ENCODE data around the gene BAHD1.
A peak's percentile ranks its signal among the peaks of the same experiment; 100 is the strongest.

BAHD1 gene

DNA sequence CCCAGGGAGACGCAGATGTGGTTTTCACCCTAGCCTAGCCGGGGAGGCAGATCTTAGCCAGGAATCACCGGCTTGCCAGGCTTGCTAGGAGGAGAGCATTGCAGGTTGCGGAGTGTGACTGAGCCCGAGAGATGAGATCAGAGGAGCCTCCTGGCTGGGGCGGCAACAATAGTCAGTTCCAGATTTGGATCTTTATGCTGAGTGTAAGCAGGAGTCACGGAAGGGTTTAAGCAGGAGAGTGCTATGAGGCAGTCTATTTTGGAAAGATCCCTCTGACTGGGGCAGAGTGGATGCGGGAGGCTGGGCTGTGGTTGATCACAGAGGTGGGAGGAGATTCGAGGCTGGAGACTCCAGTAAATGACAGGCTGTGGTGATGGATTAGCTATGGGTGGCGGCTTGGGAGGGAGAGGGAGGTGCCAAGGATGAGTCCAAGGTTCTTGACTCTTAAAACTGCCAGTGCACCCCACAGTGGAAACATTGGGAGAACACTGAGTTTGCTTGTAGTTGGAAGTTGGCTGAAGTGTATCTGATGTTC, 10.4 kb upstream of the BAHD1 start:
- ATAC-seq, result peak; percentile 84
- TF ChIP-seq ZC3H10 (CRISPR knock-in tag; IDR thresholded peaks at IDR 0.05) (no peak), ARNTL (CRISPR knock-in tag; IDR thresholded peaks at IDR 0.05; ENCODE audit: borderline replicate concordance, low read depth) (no peak), ZFP3 (CRISPR knock-in tag; IDR thresholded peaks at IDR 0.05) (no peak), ZNF565 (CRISPR knock-in tag; conservative IDR thresholded peaks at IDR 0.05; ENCODE audit: low read depth) (no peak), ZFP30 (CRISPR knock-in tag; IDR thresholded peaks at IDR 0.05) (no peak), PATZ1 (CRISPR knock-in tag; IDR thresholded peaks at IDR 0.05; ENCODE audit: borderline replicate concordance) (no peak), CSDC2 (CRISPR knock-in tag; IDR thresholded peaks at IDR 0.05) (no peak), ESRRG (CRISPR knock-in tag; IDR thresholded peaks at IDR 0.05) (no peak), TCF4 (CRISPR knock-in tag; IDR thresholded peaks at IDR 0.05; ENCODE audit: borderline replicate concordance) (no peak), PPARA (CRISPR knock-in tag; IDR thresholded peaks at IDR 0.05; ENCODE audit: borderline replicate concordance) (no peak), CSRNP3 (CRISPR knock-in tag; IDR thresholded peaks at IDR 0.05) (no peak)
- TF ChIP-seq, protein P1, sequence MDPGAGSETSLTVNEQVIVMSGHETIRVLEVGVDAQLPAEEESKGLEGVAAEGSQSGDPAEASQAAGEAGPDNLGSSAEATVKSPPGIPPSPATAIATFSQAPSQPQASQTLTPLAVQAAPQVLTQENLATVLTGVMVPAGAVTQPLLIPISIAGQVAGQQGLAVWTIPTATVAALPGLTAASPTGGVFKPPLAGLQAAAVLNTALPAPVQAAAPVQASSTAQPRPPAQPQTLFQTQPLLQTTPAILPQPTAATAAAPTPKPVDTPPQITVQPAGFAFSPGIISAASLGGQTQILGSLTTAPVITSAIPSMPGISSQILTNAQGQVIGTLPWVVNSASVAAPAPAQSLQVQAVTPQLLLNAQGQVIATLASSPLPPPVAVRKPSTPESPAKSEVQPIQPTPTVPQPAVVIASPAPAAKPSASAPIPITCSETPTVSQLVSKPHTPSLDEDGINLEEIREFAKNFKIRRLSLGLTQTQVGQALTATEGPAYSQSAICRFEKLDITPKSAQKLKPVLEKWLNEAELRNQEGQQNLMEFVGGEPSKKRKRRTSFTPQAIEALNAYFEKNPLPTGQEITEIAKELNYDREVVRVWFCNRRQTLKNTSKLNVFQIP (CRISPR knock-in tag; IDR thresholded peaks at IDR 0.05; ENCODE audit: borderline replicate concordance, low read depth), result no peak
- TF ChIP-seq, protein P2, sequence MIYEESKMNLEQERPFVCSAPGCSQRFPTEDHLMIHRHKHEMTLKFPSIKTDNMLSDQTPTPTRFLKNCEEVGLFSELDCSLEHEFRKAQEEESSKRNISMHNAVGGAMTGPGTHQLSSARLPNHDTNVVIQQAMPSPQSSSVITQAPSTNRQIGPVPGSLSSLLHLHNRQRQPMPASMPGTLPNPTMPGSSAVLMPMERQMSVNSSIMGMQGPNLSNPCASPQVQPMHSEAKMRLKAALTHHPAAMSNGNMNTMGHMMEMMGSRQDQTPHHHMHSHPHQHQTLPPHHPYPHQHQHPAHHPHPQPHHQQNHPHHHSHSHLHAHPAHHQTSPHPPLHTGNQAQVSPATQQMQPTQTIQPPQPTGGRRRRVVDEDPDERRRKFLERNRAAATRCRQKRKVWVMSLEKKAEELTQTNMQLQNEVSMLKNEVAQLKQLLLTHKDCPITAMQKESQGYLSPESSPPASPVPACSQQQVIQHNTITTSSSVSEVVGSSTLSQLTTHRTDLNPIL (CRISPR knock-in tag; IDR thresholded peaks at IDR 0.05; ENCODE audit: low read depth), result no peak

DNA sequence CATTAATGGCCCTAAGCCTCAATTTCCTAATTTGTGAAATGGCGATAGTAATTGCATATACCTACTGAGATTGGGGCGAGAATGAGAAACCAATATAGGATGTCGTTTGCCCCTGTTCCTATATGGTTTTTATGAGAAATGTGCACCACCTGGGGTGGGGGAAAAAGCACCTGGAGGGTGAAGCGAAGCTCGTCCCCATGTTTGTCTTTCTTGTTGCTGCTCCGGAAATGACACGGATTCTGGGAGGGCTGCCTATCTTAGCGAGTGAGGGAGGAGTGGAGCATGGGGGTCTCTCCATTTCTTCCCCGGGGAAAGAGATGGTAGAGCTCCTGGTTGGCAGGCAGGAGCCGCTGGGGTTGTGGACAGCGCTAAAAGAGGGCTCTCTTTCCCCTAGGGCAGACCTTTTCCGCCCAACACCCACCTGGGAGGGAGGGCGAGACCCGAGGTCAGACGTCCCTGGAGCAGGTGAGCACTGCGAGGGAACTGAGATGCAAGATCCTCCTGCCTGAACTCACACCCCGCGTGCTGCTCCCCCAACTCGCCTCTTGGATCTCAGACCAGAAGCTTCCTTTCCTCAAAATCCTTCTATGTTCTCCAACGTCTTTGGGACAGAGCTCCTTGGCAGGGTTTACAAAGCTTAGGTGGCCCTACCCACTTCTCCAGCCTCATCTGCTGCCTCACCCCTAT, 5.6 kb upstream of the BAHD1 start:
- no peak for ATAC-seq
- TF ChIP-seq ARNTL (CRISPR knock-in tag; IDR thresholded peaks at IDR 0.05; ENCODE audit: borderline replicate concordance, low read depth) (no peak), ZNF8 (CRISPR knock-in tag; IDR thresholded peaks at IDR 0.05) (no peak), PPARA (CRISPR knock-in tag; IDR thresholded peaks at IDR 0.05; ENCODE audit: borderline replicate concordance) (no peak), SNAI2 (CRISPR knock-in tag; IDR thresholded peaks at IDR 0.05) (no peak), CSRNP3 (CRISPR knock-in tag; IDR thresholded peaks at IDR 0.05) (no peak)
- TF ChIP-seq, protein P1 (CRISPR knock-in tag; IDR thresholded peaks at IDR 0.05; ENCODE audit: borderline replicate concordance, low read depth), result no peak
- TF ChIP-seq, protein P2 (CRISPR knock-in tag; IDR thresholded peaks at IDR 0.05; ENCODE audit: low read depth), result no peak

DNA sequence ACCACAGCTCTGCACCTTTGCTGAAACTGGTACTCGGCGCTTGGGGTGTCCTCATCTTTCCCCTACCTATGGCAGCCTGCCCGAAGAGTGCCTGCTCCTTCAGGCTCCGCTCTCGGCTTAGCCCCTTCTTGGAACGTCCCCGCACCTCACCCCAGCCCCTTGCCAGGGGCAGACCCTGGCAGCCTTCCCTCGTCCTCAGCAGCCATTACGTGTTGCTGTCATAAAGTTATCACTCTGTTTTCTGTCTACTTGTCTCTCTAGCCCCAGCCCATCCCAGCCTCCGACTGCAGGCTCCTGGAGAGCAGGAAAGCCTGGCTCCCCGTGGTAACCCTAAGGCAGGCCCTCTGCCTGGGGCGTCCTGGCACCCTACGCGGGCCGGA, 5.1 kb upstream of the BAHD1 start:
- no peak for ATAC-seq
- no peak for TF ChIP-seq CSDC2 (CRISPR knock-in tag; IDR thresholded peaks at IDR 0.05)
- TF ChIP-seq ZC3H10 (CRISPR knock-in tag; IDR thresholded peaks at IDR 0.05), result no peak
- no peak for TF ChIP-seq SNAI2 (CRISPR knock-in tag; IDR thresholded peaks at IDR 0.05)
- TF ChIP-seq ZFP3 (CRISPR knock-in tag; IDR thresholded peaks at IDR 0.05), result no peak
- TF ChIP-seq TCF4 (CRISPR knock-in tag; IDR thresholded peaks at IDR 0.05; ENCODE audit: borderline replicate concordance), result no peak
- TF ChIP-seq, protein P1 (CRISPR knock-in tag; IDR thresholded peaks at IDR 0.05; ENCODE audit: borderline replicate concordance, low read depth), result no peak
- no peak for TF ChIP-seq TSHZ2 (CRISPR knock-in tag; IDR thresholded peaks at IDR 0.05)
- TF ChIP-seq ZNF70 (CRISPR knock-in tag; IDR thresholded peaks at IDR 0.05), result no peak
- TF ChIP-seq ZNF565 (CRISPR knock-in tag; conservative IDR thresholded peaks at IDR 0.05; ENCODE audit: low read depth), result no peak
- TF ChIP-seq ISL1 (CRISPR knock-in tag; IDR thresholded peaks at IDR 0.05), result no peak

All from SK-N-SH treated with all-trans-retinoic acid at 6 μM for 48 hours (cell line).